NCI-H1694 (cell line): ENCODE measurements around the gene PRDM15.

Experiments used
- DNase-seq: peaks from one replicate; lab custom pipeline; 2025; lab: John Stamatoyannopoulos, UW

Gene PRDM15

DNA sequence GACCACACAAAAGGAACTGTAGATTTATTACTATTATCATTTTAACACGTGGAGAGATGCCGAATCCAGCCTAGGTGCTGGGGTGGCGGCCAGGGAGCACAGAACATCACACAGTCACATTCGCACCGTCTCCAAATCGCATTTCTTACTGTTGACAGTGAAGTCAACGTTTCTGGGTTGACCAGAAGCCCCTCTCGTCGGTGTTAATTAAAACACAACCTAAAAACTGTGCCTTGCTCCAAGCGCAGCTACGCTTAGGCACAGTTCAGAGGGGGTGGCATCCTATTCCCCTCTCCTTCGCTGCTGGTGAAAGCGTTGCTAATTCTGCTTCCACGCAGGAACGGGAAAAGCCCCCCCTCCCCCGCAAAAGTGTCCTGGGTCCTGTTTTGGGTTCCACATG lies 116.4 kb downstream of the PRDM15 start:
- no peak for DNase-seq

DNA sequence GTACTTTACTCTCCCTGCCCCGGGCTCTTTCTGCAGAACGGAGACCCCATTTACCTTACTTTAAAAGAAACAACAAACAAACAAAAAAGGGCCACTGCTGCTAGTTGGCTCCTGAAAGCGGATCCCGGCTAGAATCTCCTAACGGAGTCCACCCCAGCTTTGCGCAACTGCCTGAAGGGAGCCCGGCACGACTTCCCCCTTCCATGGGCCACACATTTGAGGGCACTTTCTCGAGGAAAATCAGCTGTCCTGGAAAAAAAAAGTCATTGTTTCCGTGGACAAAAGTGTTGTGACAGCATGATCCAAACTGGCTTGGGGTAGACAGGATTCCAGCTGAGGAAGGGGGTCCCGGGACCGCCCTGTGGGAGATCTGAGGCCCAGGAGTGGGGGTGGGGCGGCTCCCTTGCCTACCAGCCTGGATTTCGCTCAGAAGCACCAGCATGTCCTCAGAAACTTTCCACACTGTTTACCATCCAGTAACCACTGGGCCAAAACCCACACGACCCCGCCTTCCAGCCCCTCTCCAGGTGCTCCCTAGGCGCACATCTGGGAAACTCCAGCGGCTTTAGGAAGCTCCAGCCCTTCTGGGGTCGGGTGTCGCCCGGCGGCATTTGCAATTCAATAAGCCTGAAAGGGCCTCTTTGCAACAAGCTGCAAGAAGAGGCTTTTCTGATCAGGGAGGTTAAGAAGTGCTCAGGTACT lies 117.1 kb downstream of the PRDM15 start:
- no peak for DNase-seq

DNA sequence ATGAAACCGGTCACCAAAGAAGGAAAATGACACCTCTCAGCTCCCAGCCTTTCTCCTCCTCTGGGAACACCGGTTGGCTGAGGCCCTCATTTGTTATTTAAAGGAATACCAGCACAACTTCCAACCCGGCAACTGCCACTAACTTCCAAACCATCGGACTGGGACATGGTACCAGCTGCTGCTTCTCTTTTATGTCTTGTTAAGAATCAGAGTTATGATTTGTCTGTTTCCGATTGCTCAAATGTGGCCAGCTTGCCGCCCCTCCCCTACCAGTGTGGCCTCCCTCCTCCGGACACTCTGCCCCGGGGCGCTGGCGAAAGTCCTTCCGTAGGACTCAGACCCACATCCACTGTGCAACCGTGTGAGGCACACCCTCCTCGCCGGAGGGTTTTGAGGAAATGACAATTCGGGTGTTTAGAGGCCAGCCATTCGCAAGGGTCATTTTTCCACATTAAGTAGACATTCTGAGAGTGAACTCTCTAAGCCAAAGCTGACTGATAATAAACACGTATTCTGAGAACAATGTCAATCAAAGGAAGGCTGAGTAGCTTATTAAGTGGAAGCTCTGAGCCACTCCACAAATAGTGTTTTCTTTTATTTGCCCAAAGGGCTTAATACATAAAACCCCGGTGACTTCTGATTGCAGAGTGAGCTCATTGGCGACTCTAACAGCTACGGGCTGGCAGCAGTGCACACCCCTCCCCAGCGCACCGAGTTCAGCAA lies 117.8 kb downstream of the PRDM15 start:
- no peak for DNase-seq

DNA sequence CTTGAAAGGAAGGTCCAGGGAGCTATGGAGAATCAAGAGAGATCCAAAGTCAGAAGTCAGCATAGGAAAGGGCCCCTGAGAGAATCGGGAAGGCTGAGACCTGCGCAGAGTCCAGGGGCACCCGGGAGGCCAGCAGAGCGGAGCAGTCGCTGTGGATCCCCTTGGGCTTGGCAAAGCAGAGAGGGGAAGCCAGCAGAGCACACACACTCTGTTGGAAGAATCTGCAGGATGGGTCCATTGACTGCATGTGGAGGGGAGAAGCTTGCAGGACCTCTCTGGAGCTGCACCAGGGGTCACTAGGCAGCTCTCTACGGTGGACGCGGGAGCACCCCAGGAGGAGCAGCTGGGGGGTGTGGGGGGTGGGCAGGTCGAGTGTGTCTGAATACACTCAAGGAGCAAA lies 118.7 kb downstream of the PRDM15 start:
- DNase-seq, result no peak

DNA sequence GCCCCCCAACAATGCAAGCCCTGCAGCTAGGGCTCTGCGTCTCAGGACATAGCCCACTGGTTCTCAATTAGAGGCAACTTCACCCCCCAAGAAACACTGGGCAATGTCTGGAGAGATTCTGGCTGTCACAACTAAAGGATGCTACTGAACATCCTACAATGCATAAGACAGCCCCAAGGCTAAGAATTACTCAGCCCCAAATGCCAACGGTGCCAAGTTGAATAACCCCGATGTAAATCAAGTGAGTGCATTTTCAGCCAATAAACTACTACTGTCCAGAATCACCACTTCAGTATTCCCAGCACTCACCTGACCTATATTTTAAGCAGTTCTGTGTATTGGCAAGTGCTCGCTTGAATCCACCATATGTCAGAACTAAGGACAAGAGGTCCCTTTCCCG lies 119.2 kb downstream of the PRDM15 start:
- DNase-seq, result no peak

DNA sequence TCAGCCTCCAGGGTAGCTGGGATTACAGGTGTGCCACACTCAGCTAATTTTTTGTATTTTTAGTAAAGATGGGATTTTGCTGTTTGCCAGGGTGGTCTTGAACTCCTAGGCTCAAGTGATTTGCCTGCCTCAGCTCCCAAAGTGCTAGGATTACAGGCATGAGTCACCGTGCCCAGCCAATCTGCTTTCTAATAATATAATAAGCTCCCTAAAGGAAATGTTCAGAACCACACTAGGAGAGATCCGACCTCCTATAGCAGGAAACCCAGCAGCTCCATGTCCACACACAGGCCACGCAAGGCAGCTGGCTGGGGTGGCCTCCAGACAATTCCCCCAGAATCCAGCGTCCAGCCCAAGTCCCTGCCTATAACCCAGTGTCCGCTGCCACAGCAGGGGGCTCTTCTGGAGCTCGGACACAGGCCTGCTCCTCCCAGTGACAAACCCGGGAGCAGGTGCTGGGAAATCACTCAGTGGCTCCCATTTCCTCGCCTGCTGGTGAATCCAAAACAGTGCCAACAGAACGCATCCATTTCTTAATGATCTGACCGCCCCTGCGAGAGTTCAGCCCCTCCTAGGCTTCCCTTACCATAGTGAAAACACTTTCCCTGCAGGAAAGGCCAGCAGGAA lies 119.8 kb downstream of the PRDM15 start:
- DNase-seq, result no peak

DNA sequence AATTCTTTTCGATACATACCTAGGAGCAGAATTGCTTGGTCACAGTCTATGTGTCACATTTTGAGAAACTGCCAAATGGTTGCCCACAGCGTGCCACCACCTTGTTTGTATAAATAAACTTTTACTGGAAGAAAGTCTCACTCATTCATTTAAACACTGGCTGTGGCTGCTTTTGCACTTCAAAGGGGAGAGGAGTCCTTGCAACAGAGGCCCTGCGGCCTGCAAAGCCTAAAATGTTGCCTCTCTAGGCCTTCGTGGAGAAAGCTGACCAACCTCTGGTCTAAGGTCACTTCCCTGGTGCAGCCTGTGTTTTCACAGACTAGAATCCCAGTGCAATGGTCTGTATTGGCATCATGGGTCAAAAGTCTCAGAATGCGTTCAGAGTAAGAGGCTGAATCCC lies 120.6 kb downstream of the PRDM15 start:
- DNase-seq, result no peak

DNA sequence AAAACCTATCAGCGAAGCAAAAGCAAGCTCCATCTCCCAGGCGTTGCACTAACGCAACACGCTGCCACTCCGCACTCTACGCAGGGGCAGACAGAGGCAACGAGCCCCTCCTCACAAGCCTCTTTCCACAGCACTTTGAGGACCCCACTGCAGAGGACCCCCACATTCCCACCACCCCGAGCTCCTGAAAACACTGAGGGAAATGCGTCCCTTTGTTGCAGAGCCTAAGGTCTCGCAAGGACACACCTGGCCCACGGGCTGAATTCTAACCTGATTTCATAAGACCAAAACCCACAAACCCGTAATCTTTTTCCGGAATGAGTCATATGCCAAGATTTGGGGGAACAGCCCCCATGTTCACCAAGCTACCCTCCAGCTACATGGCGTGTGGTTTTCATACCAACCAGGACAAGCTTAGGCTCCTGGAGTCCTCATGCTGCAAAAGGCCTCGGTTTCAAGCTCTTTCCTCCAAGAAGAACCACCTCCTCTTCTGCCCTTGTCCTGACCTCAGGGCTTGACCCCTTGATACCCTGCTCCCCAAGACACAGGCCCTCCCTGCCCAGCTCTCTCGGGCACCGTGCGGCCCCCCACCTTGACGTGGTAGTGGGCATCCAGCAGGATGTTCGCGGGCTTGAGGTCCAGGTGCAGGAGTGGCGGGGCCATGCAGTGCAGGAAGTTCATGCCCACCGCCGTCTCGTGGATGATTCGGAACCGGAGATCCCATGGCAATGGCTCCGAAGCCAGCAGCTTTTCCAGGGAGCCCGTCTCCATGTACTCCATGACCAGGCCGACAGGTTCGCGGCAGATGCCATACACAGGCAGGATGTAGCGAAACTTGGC lies 123.0 kb downstream of the PRDM15 start:
- no peak for DNase-seq

DNA sequence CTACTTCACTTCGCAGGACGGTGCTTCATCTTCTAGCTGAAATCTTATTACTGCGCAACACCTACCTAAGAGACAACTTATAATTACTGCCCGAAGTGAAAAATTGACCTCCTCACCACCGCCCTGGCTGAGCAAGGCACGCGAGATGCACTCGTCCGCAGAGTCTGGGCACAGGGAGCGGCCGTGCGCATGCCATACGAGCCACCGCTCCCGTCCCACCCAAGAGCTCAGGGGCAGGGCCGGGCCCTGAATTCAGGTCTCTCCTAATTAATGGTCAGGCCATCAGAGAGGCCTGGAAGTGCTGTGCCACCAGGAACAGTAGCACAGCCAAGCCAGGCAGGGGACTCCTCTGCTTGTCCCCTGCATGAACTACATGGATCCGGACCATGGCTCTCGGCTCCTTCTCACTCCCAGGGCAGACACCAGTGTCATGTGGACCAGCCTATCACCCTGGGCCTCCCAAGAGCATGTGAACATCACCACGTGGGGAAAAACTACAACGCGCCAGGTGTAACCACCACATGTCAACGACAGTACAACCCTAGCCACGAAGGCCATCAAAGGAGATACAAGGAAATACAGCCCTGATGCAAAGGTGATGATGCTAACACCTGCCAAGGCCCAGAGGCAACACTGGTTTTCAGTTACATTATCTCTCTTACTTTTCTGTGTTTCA lies 123.7 kb downstream of the PRDM15 start:
- no peak for DNase-seq

DNA sequence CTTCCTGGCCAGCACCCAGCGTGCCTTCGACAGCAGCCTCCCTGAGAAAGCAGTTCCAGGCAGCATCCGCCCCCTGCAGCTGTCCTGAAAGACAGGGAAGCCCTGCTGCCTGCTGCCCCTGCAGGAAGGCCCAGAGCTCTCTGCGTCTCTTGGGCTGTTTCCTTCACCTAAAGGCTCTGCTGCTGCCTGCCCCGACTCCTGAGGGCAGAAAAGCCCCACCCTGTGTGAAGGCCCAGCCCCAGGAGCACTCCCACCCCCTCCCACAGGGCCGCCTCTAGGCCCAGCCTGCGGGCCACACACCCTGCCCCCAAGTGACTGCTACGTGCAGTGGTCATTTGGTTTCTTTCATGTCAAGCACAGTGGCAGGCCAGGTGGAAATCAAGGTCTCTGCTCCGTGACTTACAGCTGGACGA lies 124.7 kb downstream of the PRDM15 start:
- DNase-seq, result no peak

DNA sequence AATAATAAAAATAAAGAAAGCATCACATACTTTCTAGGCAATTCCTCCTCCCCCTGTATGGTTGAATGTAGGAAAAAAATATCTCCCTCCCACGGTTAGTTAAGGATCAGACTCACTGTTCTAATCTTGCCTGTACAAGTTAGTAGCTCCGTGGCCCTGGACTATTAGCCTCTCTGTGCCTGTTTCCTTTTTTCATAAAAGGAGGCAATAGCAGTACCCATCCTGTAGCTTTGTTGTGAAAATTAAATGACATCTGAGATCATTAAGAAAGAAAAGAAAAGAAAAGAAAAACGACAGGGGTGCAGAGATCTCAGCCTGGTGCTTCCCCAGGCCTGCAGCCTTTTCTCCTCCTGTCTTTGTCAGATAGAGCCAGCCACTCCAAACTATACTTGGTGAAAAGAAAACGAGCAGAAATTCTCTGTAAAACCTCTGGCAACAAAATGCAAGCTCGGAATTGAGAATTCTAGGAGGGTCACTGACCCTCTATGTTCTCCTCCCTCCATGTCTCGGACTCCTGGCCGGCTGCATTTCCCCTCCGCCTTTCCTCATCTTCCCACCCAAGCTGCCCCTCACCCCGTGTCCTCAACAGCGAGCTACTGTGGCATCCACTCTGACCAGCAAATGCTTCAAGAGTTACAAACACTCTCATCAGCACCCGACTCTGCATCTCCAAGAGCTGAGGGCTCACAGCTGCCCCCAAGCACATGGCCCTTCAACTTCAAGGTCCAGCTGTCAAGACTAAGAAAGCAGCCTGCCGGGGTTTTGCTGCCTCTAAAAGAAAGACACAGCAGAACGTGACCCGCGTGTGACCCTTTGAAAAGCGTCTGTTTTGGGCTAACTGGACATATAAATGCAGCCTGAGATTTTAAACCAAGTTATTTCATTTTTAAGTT lies 125.9 kb downstream of the PRDM15 start:
- no peak for DNase-seq

DNA sequence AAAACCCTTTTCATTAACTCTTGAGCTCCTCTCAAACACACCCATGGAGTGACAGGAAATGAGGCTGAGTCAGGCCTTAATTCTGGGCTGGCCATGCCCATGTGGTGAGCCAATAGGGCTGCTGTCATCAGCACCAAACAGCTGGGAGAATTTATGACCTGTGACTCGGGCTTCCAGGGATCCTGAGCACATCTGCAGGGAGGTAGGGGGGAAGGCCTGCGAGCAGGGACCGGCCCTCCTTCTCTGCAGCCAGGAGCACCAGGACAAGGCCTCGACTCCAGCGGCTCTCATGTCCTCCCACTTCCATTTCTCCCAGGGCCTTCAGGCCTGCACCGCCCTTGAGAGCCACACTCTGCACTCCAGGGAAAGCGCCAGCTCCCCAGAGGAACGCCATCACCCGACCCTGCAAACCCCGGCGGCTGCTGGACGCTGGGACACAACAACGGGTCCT lies 126.9 kb downstream of the PRDM15 start:
- DNase-seq, result no peak

DNA sequence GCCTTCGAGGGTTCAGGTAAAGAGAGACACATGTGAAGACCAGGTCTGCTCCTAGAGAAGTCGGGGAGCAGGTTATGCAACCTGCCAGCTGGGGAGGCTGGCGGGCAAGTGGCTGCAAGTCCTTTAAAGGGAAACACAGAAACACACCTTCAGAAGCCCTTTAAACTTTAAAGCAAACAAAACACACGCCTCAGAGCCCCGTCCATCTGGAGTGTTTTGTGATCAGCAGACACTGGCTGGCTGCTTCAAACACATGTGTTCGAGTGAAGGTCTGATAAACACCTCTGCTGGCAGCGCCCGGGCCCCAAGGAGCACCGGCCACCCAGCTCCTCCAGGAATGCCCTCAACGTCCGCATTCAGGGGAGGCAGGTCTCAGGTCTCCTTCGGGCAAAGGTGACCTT lies 127.5 kb downstream of the PRDM15 start:
- no peak for DNase-seq

DNA sequence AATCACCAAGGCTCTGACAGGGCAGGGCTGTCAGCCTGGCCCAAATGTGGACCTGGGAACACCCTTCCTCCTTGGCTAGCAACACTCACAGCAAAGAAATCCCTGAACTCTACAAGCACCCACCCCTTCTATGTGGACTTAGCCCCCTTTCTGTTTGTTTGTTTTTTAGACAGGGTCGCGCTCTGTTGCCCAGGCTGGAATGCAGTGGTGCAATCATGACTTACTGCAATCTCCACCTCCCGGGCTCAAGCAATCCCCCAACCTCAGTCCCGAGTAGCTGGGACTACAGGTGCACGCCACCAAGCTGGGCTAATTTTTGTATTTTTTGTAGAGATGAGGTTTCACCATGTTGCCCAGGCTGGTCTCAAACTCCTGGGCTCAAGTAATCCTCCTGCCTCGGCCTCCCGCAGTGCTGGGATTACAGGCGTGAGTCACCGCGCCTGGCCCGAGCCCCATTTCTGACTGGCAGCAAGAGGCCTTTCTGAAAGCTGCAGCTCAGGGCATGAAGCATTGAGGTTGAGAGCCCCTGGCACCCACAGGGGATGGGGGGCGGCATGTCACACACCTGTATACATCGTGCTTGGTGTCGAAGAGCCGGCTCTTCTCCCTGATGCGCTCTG lies 128.5 kb downstream of the PRDM15 start:
- DNase-seq, result no peak

DNA sequence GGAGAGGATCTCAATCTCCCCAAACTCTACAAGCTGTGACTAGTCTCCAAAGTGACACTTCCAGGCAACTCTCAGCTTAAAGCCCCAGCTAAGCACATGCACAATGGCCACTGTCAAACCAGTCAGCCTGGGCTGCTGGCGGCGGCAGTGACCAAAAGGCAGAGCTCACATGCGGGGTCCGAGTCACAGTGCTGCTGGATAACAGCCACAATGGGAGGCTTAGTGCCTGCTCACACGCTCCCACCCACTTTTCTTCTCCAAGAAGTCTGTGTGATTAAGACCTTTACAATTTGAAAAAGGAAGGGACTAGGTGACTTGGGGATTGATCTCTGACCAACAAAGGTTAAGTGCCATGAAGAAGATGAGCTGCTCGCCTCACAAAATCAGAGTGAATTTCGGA lies 129.1 kb downstream of the PRDM15 start:
- no peak for DNase-seq

DNA sequence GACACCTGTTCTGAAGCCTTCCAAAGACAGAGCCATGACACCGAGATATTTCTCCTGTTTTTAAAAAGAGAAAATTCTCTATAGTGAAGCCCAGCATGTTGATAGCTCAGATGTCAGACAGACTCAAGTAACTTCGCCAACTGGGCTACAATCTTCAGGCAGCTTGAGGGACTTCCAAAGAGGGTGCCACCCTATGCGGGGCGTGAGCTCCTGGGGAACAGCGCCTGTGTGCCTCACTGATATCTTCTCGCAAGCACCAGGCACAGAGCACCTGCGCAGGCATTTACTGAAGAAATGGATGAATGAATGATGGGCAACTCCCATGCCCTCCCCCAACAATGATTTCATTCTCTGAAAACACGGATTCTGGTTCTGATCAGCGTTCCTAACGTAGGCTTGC lies 129.9 kb downstream of the PRDM15 start:
- DNase-seq, result no peak
